CD4-positive, alpha-beta T cell treated with Interleukin-15 for 1 hour (primary cell): ENCODE results near the gene DUSP28.
"Not testable (repeated sequence)": the region's sequence is repeated elsewhere in the genome, so short reads cannot be mapped to it uniquely, and the experiment has no call there.

ENCODE experiments used
- DNase-seq: peaks from one replicate; pipeline ENCODE4 v3.0.0-alpha.2; 2020

The DUSP28 gene

GRCh38 chr2:240561325-240561971 is 1.3 kb downstream of the DUSP28 start:
- DNase-seq: no peak

GRCh38 chr2:240563231-240563630 is 3.1 kb downstream of the DUSP28 start:
- DNase-seq: not testable (repeated sequence)

- no peak for DNase-seq
Measured at GRCh38 chr2:240563951-240564560, 3.9 kb downstream of the DUSP28 start.

GRCh38 chr2:240564561-240565332 is 4.6 kb downstream of the DUSP28 start:
- DNase-seq: peak; percentile 34

- DNase-seq: peak; percentile 96
Measured at GRCh38 chr2:240565333-240566202, 5.4 kb downstream of the DUSP28 start.

- peak; percentile 95 for DNase-seq
Measured at GRCh38 chr2:240566203-240567136, 6.3 kb downstream of the DUSP28 start.

GRCh38 chr2:240567137-240567871 is 7.1 kb downstream of the DUSP28 start:
- peak; percentile 67 for DNase-seq

- peak; percentile 56 for DNase-seq
Measured at GRCh38 chr2:240567872-240568677, 7.9 kb downstream of the DUSP28 start, which contains the start of gene RNPEPL1. Gene RNPEPL1, plus strand, starts transcription at chr2:240568484. Its CDS starts 103 bp downstream, at chr2:240568587.

GRCh38 chr2:240568678-240569522 is 8.7 kb downstream of the DUSP28 start:
- DNase-seq: peak; percentile 63

GRCh38 chr2:240569523-240569997 is 9.4 kb downstream of the DUSP28 start:
- DNase-seq: peak; percentile 18

GRCh38 chr2:240569998-240570530 is 9.9 kb downstream of the DUSP28 start:
- DNase-seq: peak; percentile 15

- peak; percentile 10 for DNase-seq
Measured at GRCh38 chr2:240570531-240571313, 10.6 kb downstream of the DUSP28 start.

- peak; percentile 15 for DNase-seq
Measured at GRCh38 chr2:240571314-240571973, 11.3 kb downstream of the DUSP28 start.

GRCh38 chr2:240572141-240573031 is 12.2 kb downstream of the DUSP28 start:
- DNase-seq: peak; percentile 15

- peak; percentile 14 for DNase-seq
Measured at GRCh38 chr2:240573071-240573515, 12.9 kb downstream of the DUSP28 start.
